ENCODE measurements around the gene PPP6R2.

The PPP6R2 gene

DNA sequence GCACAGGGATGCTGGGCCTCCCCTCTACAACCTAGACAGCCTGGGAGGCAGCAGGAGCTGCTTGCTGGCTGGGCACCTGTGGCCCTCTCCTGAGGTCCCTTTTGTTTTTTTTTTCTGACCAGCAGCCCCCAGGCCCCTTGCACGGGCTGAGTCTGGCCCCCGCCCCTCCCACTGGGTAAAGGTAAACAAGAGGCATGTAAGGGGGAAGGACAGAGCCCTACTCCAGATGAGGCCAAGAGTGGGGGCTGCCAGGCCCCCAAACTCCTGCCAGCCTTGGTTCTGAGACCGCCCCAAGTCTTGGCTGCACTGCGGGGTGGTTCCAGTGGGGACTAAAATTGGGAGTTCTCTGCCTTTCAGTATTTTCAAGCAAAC lies 44.9 kb upstream of the PPP6R2 start:
- DNase-seq (ENCODE audit: low read depth): no peak
- no peak overlapping the region for H3K4me3 ChIP-seq (ENCODE audit: low read depth, low read length)

DNA sequence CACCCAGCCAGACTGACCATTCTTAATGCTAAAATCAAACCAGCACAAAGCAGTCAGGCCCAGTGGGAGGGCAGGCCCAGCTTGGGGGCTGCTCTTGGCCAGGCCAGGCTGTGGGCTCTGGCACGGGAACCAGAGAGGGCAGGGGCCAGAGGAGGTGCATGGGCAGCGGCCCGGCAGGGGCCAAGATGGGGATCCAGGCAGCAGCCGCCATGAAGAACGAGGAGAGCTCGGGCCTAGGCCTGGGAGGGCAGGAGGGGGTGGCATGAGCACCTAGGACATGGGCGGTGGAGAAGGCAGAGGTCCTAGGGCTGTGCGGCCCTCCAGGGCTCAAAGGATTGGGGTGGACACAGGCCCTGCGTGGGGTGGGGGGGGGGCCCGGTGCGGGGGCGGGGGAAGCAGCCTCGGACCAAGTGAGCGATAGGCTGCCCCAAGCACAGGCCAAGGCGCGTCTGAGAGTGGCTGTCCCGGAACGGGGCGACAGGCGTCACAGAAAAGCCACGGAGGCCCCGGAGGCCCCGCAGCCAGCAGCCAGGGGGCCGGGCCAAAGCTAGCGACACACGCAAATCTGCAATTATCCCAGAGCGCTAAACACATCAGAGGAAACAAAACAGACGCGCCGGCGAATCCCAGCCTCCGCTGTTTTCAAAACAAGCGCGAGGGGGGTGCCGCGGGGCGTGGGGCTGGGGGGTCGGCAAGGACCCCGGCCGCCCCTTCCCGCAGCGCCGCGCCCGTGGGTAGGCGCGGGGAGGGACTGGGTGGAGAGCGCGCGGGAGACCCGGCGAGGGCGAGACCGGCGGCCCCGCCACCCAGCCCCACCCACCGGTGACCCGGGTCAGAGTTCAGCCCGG lies 44.0 kb upstream of the PPP6R2 start:
- DNase-seq (ENCODE audit: low read depth): no peak
- TF ChIP-seq, protein P1, sequence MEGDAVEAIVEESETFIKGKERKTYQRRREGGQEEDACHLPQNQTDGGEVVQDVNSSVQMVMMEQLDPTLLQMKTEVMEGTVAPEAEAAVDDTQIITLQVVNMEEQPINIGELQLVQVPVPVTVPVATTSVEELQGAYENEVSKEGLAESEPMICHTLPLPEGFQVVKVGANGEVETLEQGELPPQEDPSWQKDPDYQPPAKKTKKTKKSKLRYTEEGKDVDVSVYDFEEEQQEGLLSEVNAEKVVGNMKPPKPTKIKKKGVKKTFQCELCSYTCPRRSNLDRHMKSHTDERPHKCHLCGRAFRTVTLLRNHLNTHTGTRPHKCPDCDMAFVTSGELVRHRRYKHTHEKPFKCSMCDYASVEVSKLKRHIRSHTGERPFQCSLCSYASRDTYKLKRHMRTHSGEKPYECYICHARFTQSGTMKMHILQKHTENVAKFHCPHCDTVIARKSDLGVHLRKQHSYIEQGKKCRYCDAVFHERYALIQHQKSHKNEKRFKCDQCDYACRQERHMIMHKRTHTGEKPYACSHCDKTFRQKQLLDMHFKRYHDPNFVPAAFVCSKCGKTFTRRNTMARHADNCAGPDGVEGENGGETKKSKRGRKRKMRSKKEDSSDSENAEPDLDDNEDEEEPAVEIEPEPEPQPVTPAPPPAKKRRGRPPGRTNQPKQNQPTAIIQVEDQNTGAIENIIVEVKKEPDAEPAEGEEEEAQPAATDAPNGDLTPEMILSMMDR (IDR thresholded peaks at IDR 0.05; ENCODE audit: control insufficient read depth, extremely low read depth, insufficient read depth): no peak
- no peak overlapping the region for H3K4me3 ChIP-seq (ENCODE audit: low read depth, low read length)

More for the DNA sequence above, 44.9 kb upstream of the PPP6R2 start:
- TF ChIP-seq, protein P1 (IDR thresholded peaks at IDR 0.05; ENCODE audit: control insufficient read depth, extremely low read depth, insufficient read depth): no peak

DNA sequence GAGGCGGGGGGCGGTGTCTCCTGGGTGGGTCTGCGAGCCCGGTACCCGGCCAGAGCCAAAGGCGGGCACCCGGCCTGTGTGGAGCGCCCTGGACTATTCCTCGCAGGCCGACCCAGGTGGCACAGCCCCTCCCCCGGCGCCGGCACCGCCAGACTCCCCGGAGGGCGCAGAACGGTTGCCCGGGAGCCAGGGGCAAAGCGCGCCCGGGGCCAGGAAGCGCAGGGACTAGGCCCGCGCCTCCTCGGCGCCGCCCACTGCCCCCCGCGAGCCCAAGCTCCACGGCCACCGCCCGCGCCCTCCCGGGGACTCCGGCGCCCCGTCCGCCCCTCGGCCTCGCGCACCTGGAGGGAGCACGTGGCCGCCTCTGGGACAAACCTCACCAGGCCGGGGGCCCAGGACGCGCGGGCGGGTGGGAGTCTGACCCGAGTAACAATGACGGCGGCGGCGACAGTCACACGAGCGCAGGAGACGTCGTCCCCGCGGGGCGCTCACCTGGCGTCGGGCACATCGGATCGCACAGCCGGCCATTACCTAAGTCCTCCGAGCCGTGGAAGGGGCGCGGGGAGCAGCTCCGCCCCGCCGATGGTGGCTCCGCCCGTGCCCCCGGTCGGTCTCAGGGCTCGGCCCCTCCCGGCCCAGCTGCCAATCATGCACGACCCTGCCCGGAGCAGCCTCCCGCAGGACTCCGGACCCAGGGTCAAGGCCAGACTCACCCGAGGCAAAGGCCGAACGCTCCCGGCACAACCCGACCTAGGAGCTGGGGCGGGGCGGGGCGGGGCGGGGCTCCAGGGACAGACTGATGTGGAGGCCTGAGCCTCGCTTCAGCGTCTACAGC lies 43.1 kb upstream of the PPP6R2 start:
- TF ChIP-seq, protein P1 (IDR thresholded peaks at IDR 0.05; ENCODE audit: control insufficient read depth, extremely low read depth, insufficient read depth): no peak
- no peak for DNase-seq (ENCODE audit: low read depth)
- no peak overlapping the region for H3K4me3 ChIP-seq (ENCODE audit: low read depth, low read length)

DNA sequence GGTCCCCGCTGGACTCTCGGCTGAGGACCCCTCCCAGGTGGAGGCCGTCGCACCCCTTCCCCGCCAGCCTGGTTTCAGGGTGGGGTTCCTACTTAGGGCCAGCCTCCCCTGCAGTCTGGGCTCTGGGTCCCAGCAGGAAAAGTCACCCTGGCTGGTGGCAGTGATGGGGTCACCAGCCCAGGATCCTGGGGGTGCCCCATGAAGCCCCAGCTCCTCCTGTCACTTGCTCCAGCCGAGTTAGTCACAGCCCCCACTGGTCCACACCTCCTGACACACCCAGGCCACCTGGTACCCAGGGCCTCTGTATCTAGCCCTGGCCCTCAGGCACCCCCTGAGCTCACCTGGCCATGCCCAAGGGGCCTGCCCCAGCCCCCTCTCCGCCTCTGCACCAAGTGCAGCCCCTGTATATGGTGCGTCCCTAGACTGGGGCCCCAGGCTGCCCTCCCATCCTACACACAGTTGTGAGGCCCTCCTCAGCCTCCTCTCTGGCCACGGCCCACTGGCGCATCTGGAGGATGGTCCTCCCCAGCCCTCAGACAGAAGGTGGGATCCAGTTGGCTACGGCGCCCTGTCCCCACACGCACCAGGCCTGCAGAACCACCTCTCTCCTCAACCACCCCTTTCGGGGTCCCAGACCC lies 42.4 kb upstream of the PPP6R2 start:
- H3K4me3 ChIP-seq (ENCODE audit: low read depth, low read length): no peak overlapping the region
- DNase-seq (ENCODE audit: low read depth): no peak
- TF ChIP-seq, protein P1 (IDR thresholded peaks at IDR 0.05; ENCODE audit: control insufficient read depth, extremely low read depth, insufficient read depth): no peak

DNA sequence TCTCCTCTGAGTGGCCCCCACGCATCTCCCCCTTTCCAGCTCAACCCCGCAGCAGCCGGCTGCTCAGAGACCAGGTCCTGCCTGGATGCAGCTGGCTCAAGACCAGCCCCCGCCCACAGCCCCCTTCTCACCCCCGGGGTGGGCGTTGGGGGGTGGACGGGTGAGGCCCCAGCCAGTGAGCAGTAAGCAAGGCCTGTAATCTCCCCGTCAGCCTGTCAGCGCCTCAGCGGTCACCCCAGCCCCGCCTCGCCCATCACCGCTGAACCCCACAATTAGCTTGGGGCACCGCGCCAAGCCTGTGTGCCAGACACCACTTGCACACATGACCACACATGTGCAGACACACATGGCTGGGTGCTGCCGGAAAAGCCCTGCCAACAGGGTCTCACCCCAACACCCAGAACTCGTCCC lies 41.5 kb upstream of the PPP6R2 start:
- no peak for DNase-seq (ENCODE audit: low read depth)
- TF ChIP-seq, protein P1 (IDR thresholded peaks at IDR 0.05; ENCODE audit: control insufficient read depth, extremely low read depth, insufficient read depth): no peak
- H3K4me3 ChIP-seq (ENCODE audit: low read depth, low read length): no peak overlapping the region

DNA sequence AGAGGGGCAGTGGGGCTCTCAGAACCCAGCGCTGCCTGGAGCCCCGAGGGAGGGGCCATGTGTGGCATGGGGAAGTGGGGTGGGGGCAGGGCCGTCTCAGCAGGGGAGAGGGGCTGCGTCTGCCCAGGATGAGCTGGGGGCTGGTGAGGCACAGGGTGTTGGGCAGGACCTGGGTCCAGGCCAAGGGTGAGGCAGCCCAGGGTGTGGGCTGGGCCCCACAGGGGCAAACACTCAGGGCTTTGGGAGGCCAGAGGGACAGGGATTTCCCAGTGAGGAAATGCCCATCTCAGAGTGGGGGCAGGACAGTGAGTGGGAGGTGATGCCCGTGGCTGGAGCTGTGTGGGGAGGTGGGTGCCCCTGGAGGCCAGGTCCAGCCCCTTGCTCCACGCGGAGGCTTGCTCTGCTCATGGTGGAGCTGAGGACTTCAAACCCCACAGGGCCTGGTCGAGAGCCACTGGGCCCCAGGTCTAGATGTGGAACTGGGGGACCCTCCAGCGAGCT lies 41.0 kb upstream of the PPP6R2 start:
- no peak for DNase-seq (ENCODE audit: low read depth)
- H3K4me3 ChIP-seq (ENCODE audit: low read depth, low read length): no peak overlapping the region

More for the DNA sequence above, 41.0 kb upstream of the PPP6R2 start:
- TF ChIP-seq, protein P1 (IDR thresholded peaks at IDR 0.05; ENCODE audit: control insufficient read depth, extremely low read depth, insufficient read depth): no peak

All from LNCaP clone FGC (cell line).